ENCODE measurements around the gene CPA4.

- TF ChIP-seq CTCF (conservative IDR thresholded peaks at IDR 0.05; ENCODE audit: low read length) (no peak), EZH2phosphoT487 (IDR thresholded peaks at IDR 0.05; ENCODE audit: borderline replicate concordance, low read depth, low read length) (no peak)
Observed at GRCh38 chr7:130309986-130310385, 17.0 kb downstream of the CPA4 start.
